ENCODE data around the gene ANKS3.

DNA sequence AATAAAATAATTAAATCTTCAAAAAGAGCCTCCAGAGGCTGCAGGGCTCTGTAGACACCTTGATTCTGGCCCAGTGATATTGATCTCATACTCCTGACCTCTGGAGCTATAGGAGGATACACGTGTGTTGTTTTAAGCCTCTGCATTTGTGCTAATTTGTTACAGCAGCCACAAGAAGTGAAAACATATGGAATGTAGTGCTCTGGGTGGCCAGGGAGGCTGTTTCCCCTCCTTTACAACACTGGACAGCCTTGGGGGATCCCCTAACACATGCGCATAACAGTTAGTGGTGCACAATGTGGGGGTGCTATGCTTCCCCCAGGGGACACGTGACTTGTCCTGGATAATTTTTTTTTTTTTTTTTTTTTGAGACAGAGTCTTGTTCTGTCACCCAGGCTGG is 37.6 kb upstream of the ANKS3 start:
- no peak for TF ChIP-seq CTCF (conservative IDR thresholded peaks at IDR 0.05; ENCODE audit: low read depth in 2 of 2)
- TF ChIP-seq EZH2 (IDR thresholded peaks at IDR 0.05; ENCODE audit: low read depth, unreplicated experiment): no peak
